ENCODE data around the gene G3BP2. TPM values are rescaled to one million over a fixed set of nuclear protein-coding genes. Genes with fewer than 3 reads are reported as not detected.
"Not testable (repeated sequence)": the region's sequence is repeated elsewhere in the genome, so short reads cannot be mapped to it uniquely, and the experiment has no call there.

Gene G3BP2
- total RNA-seq = 100 to 1,000 TPM; 165 to 183 TPM

GRCh38 chr4:75673027-75673958, at the start of gene G3BP2:
TSS of gene G3BP2 (minus strand) at chr4:75673411. CDS start at chr4:75662025, 11,386 bp downstream.
- Histone ChIP-seq H3K27me3 (no peaks in the 10 kb centered on the region), H3K4me1 (peaks cover 10% of the 10 kb centered on the region), H3K27ac (peak within 1 kb of the TSS; percentile 99), H3K4me3 (peak within 1 kb of the TSS; percentile 96), H3K36me3 (no peaks in the 10 kb centered on the region), H3K9me3 (no peaks in the 10 kb centered on the region), H3K9ac (ENCODE audit: low read depth in 2 of 2, low read length in 2 of 2) (peak within 1 kb of the TSS; percentile 93 to 97)
- intact Hi-C loops (cut with DNase I) = loop anchor here (5.0 kb wide), 1 partner anchor 34 kb away; no protein-coding TSS in a partner anchor
- DNase-seq = peak; percentile 99
- no peak for TF ChIP-seq CTCF (IDR thresholded peaks at IDR 0.05)

GRCh38 chr4:75722417-75722816, 49.2 kb upstream of the G3BP2 start:
- no peak for DNase-seq
- intact Hi-C loops (cut with DNase I) = no loop called here
- TF ChIP-seq CTCF (IDR thresholded peaks at IDR 0.05) = no peak
- H3K27me3 ChIP-seq = no peaks in the 10 kb centered on the region
- no peak overlapping the region for H3K27ac ChIP-seq
- no peak overlapping the region for H3K4me3 ChIP-seq
- no peak overlapping the region for H3K9ac ChIP-seq (ENCODE audit: low read depth in 2 of 2, low read length in 2 of 2)
- no peaks in the 10 kb centered on the region for H3K36me3 ChIP-seq
- H3K4me1 ChIP-seq = peaks cover 8% of the 10 kb centered on the region
- no peaks in the 10 kb centered on the region for H3K9me3 ChIP-seq

GRCh38 chr4:75718529-75718928, 45.3 kb upstream of the G3BP2 start:
- Histone ChIP-seq H3K27ac (no peak overlapping the region), H3K9ac (ENCODE audit: low read depth in 2 of 2, low read length in 2 of 2) (no peak overlapping the region), H3K4me3 (no peak overlapping the region), H3K27me3 (no peaks in the 10 kb centered on the region), H3K9me3 (no peaks in the 10 kb centered on the region), H3K4me1 (no peaks in the 10 kb centered on the region), H3K36me3 (no peaks in the 10 kb centered on the region)
- no peak for DNase-seq
- TF ChIP-seq CTCF (IDR thresholded peaks at IDR 0.05) = no peak
- intact Hi-C loops (cut with DNase I) = no loop called here

- DNase-seq = no peak
- no peak overlapping the region for H3K27ac ChIP-seq
- intact Hi-C loops (cut with DNase I) = no loop called here
- H3K4me3 ChIP-seq = no peak overlapping the region
- H3K27me3 ChIP-seq = no peaks in the 10 kb centered on the region
- no peak overlapping the region for H3K9ac ChIP-seq (ENCODE audit: low read depth in 2 of 2, low read length in 2 of 2)
- no peaks in the 10 kb centered on the region for H3K36me3 ChIP-seq
- TF ChIP-seq CTCF (IDR thresholded peaks at IDR 0.05) = no peak
- no peaks in the 10 kb centered on the region for H3K9me3 ChIP-seq
- H3K4me1 ChIP-seq = no peaks in the 10 kb centered on the region
These were observed 44.2 kb upstream of the G3BP2 start for GRCh38 chr4:75717408-75717807.

- H3K9me3 ChIP-seq; H3K27me3 ChIP-seq; H3K27ac ChIP-seq; H3K4me3 ChIP-seq; H3K9ac ChIP-seq (ENCODE audit: low read depth in 2 of 2, low read length in 2 of 2); H3K36me3 ChIP-seq; H3K4me1 ChIP-seq; DNase-seq; intact Hi-C loops (cut with DNase I): not testable (repeated sequence)
These were observed 42.8 kb upstream of the G3BP2 start for GRCh38 chr4:75716054-75716453.

Measured in colonic mucosa (tissue), 4 donors.